IMR-90 (cell line): ENCODE measurements around the gene SCN8A. TPM values are rescaled to one million over a fixed set of nuclear protein-coding genes. Genes with fewer than 3 reads are reported as not detected.
A peak's percentile ranks its signal among the peaks of the same experiment; 100 is the strongest.

Experiments used
- ATAC-seq: fragments of 200-7000 bp; cut with Tn5 transposase; 2 replicates; pipeline ENCODE4 v1.9.1; 2020; ENCODE audit warnings: low read depth, mild to moderate bottlenecking, moderate library complexity
- BruUV-seq: library from RNA; stranded (reverse); fragments of 400-500 nt; replicated peaks from 2 replicates; lab custom pipeline; 2021; lab: Mats Ljungman, UMichigan
- CTCF ChIA-PET: fragments of 300-600 bp; formaldehyde crosslinking; extraction: SDS; loops from one replicate; lab custom pipeline; 2021; ENCODE audit warnings: antibody characterized with exemption; lab: Yijun Ruan, JAX
- POLR2A ChIA-PET: fragments of 300-600 bp; sonication (Branson Sonifier 250); formaldehyde crosslinking; loops from one replicate; lab custom pipeline; 2022; ENCODE audit warnings: antibody characterized with exemption; ENCODE audit not compliant: unreplicated experiment; lab: Charles Lee
- DNase-seq: peaks from one replicate; pipeline ENCODE4 v3.0.0; 2013
- H2AFZ ChIP-seq: replicated peaks from 2 replicates; pipeline ENCODE3; 2013; ENCODE audit warnings: low read length, mild to moderate bottlenecking; ENCODE audit not compliant: poor library complexity
- H2AK5ac ChIP-seq: 2 replicates; pipeline ENCODE4 v1.6.1; 2013; ENCODE audit warnings: low read depth, low read length, inconsistent platforms
- H2AK9ac ChIP-seq: replicated peaks from 2 replicates; pipeline ENCODE3; 2013; ENCODE audit warnings: mild to moderate bottlenecking, low read depth, low read length, moderate library complexity; ENCODE audit not compliant: poor library complexity
- H2BK120ac ChIP-seq: 2 replicates; pipeline ENCODE4 v1.6.1; 2013; ENCODE audit warnings: low read depth, low read length, inconsistent platforms
- H2BK15ac ChIP-seq: 3 replicates; pipeline ENCODE4 v1.6.1; 2013; ENCODE audit warnings: low read depth, low read length, inconsistent platforms
- H2BK20ac ChIP-seq: 2 replicates; pipeline ENCODE4 v1.6.1; 2013; ENCODE audit warnings: low read depth, mild to moderate bottlenecking, inconsistent platforms, low read length, moderate library complexity
- H2BK5ac ChIP-seq: 2 replicates; pipeline ENCODE4 v1.6.1; 2013; ENCODE audit warnings: mild to moderate bottlenecking, low read depth, low read length, inconsistent platforms; ENCODE audit not compliant: poor library complexity, severe bottlenecking
- H3K14ac ChIP-seq: replicated peaks from 2 replicates; pipeline ENCODE4 v1.6.1; 2013; ENCODE audit warnings: low read depth, low read length, inconsistent platforms
- H3K18ac ChIP-seq: 2 replicates; pipeline ENCODE4 v1.6.1; 2013; ENCODE audit warnings: low read depth, low read length, control low read depth
- H3K23ac ChIP-seq: 2 replicates; pipeline ENCODE4 v1.6.1; 2013; ENCODE audit warnings: low read depth, low read length, inconsistent platforms
- H3K27ac ChIP-seq: 2 replicates; pipeline ENCODE4 v1.5.1; 2013; ENCODE audit warnings: mild to moderate bottlenecking, control low read depth, low read length; ENCODE audit not compliant: insufficient read depth
- H3K27me3 ChIP-seq: 2 replicates; pipeline ENCODE4 v1.6.1; 2013; ENCODE audit warnings: low read length; ENCODE audit not compliant: control insufficient read depth, insufficient read depth
- H3K36me3 ChIP-seq: 2 replicates; pipeline ENCODE4 v1.6.1; 2013; ENCODE audit warnings: low read length, mixed read lengths; ENCODE audit not compliant: control insufficient read depth, insufficient read depth
- H3K4ac ChIP-seq: 2 replicates; pipeline ENCODE4 v1.6.1; 2013; ENCODE audit warnings: low read depth, low read length, inconsistent platforms
- H3K4me1 ChIP-seq: 2 replicates; pipeline ENCODE4 v1.6.1; 2013; ENCODE audit warnings: low read length, mixed read lengths; ENCODE audit not compliant: control insufficient read depth, insufficient read depth
- H3K4me2 ChIP-seq: 2 replicates; pipeline ENCODE4 v1.6.1; 2013; ENCODE audit warnings: low read depth, mild to moderate bottlenecking, control low read depth, low read length, moderate library complexity
- H3K4me3 ChIP-seq: 2 replicates; pipeline ENCODE4 v1.5.1; 2013; ENCODE audit warnings: low read depth, mild to moderate bottlenecking, control low read depth, low read length, moderate library complexity; ENCODE audit not compliant: insufficient read depth
- H3K56ac ChIP-seq: 2 replicates; pipeline ENCODE4 v1.6.1; 2013; ENCODE audit warnings: low read length, inconsistent platforms; ENCODE audit not compliant: insufficient read depth; ENCODE audit errors: extremely low read depth
- H3K79me1 ChIP-seq, 2 experiments: 2 replicates each; pipeline ENCODE4 v1.6.1; 2013; ENCODE audit warnings: low read length in 2 of 2, inconsistent platforms in 1 of 2, low read depth in 1 of 2
- H3K9ac ChIP-seq: 2 replicates; pipeline ENCODE4 v1.6.1; 2013; ENCODE audit warnings: low read depth, low read length, control low read depth
- H3K9me1 ChIP-seq: 2 replicates; pipeline ENCODE4 v1.6.1; 2013; ENCODE audit warnings: low read length, inconsistent platforms; ENCODE audit not compliant: insufficient read depth
- H3K9me3 ChIP-seq: 2 replicates; pipeline ENCODE4 v1.6.1; 2013; ENCODE audit warnings: low read length; ENCODE audit not compliant: control insufficient read depth, insufficient read depth
- H4K20me1 ChIP-seq: 2 replicates; pipeline ENCODE4 v1.6.1; 2013; ENCODE audit warnings: low read length, inconsistent platforms; ENCODE audit not compliant: insufficient read depth
- H4K5ac ChIP-seq: 2 replicates; pipeline ENCODE4 v1.6.1; 2013; ENCODE audit warnings: mild to moderate bottlenecking, low read depth, low read length, control low read depth
- H4K8ac ChIP-seq, 2 experiments: 2 replicates each; pipeline ENCODE4 v1.6.1; 2013; ENCODE audit warnings: low read depth in 2 of 2, low read length in 2 of 2, control low read depth in 1 of 2, inconsistent platforms in 1 of 2
- H4K91ac ChIP-seq: 2 replicates; pipeline ENCODE4 v1.6.1; 2013; ENCODE audit warnings: low read depth, low read length, inconsistent platforms; ENCODE audit not compliant: insufficient read depth
- CHD1 ChIP-seq: IDR thresholded peaks from 2 replicates; pipeline ENCODE4 v1.6.1; 2012; ENCODE audit warnings: low read depth, low read length, improper control_type of control experiment
- FOS ChIP-seq: fragments of 150-350 bp; IDR thresholded peaks from 2 replicates; pipeline ENCODE4 v1.6.1; 2016; ENCODE audit warnings: low read depth, low read length
- WGBS, 2 experiments: methylation state at CpG; one replicate each; pipeline versions ENCODE4 v1.1.5 to v1.1.7; 2013; ENCODE audit warnings: missing lambda C conversion rate in 2 of 2; ENCODE audit not compliant: insufficient read length in 1 of 2; ENCODE audit errors: extremely low coverage in 2 of 2; 5-methylcytosine and 5-hydroxymethylcytosine counted together
- dilution Hi-C: fragments of 300-500 bp; cut with HindIII; formaldehyde crosslinking; loops from one replicate; pipeline ENCODE4 v1.14.3; 2018; ENCODE audit warnings: low sequenced_read_pairs; ENCODE audit not compliant: unreplicated experiment
- in situ Hi-C: fragments of 300-500 bp; cut with MboI; formaldehyde crosslinking; loops from 3 replicates; pipeline ENCODE4 v1.14.3; 2019; ENCODE audit warnings: low sequenced_read_pairs, inconsistent platforms, mixed read lengths
- intact Hi-C: fragments of 100-400 bp; cut with micrococcal nuclease; formaldehyde crosslinking; loops from 2 replicates; pipeline ENCODE4 v1.10.0; 2022
- polyA plus RNA-seq, 3 experiments: library from polyadenylated mRNA; depleted of rRNA; stranded (reverse); fragments of >200 nt; gene quantifications; 2 replicates each; pipeline ENCODE4 v1.2.3, GENCODE V29; 2012; ENCODE audit warnings: low replicate concordance in 1 of 3
- total RNA-seq: library from RNA; depleted of rRNA; stranded (reverse); fragments of >200 nt; gene quantifications from 2 replicates; pipeline ENCODE4 v1.2.3, GENCODE V29; 2012

Gene SCN8A
- total and polyA plus RNA-seq, 2 of the 4 experiments (the other 2 are of a cell fraction), result 6.9 to 19.7 TPM

GRCh38 chr12:51714666-51715065 lies 123.6 kb downstream of the SCN8A start:
- Histone ChIP-seq H4K91ac (no peak overlapping the region), H2BK20ac (peak overlapping the region; percentile 71), H3K14ac (peak overlapping the region; percentile 84; the same call in 1 of the 2 replicates), H3K4me3 (no peak overlapping the region), H4K5ac (no peak overlapping the region; the same call in 1 of the 2 replicates), H3K4ac (peak overlapping the region; percentile 64; the same call in 1 of the 2 replicates), H4K8ac (peak overlapping the region in 1 of 2 experiments; percentile 61; a peak in 1 of 4 replicates), H3K23ac (peak overlapping the region; percentile 17; the same call in 1 of the 2 replicates), H2BK5ac (peak overlapping the region; percentile 88), H2AK5ac (no peak overlapping the region), H2BK120ac (peak overlapping the region; percentile 73; the same call in 1 of the 2 replicates), H3K9ac (no peak overlapping the region), H2AK9ac (no peak overlapping the region), H3K79me1 (peaks cover 3 to 11% of the 10 kb centered on the region in 2 experiments; a peak in 3 of 4 replicates), H3K56ac (no peak overlapping the region; the same call in 1 of the 2 replicates), H3K27me3 (no peaks in the 10 kb centered on the region), H2BK15ac (peak overlapping the region; percentile 48; the same call in 1 of the 3 replicates), H3K9me1 (peaks cover 6% of the 10 kb centered on the region), H3K36me3 (peaks cover 1% of the 10 kb centered on the region; the same call in 1 of the 2 replicates), H2AFZ (no peak overlapping the region), H3K4me1 (peaks cover 3% of the 10 kb centered on the region; the same call in 1 of the 2 replicates), H4K20me1 (no peaks in the 10 kb centered on the region), H3K27ac (peak overlapping the region; percentile 60; the same call in 1 of the 2 replicates), H3K4me2 (peak overlapping the region; percentile 11; the same call in 1 of the 2 replicates), H3K9me3 (no peaks in the 10 kb centered on the region), H3K18ac (no peak overlapping the region)
- POLR2A ChIA-PET, result no interaction called here
- no TSS peak for BruUV-seq
- DNase-seq (peak; percentile 67), ATAC-seq (peak; percentile 87)
- intact Hi-C loops (no loop called here), in situ Hi-C loops (no loop called here), dilution Hi-C loops (no loop called here)
- CTCF ChIA-PET, result interaction anchor here (0.6 kb wide), 1 partner anchor 19 kb away, joined by 3 read pairs; no protein-coding TSS in a partner anchor
- WGBS, 2 experiments, result no CpG with 5 or more reads among the region's 2 CpGs
- TF ChIP-seq FOS, result 0 out of 2 replicates have a peak, but pooled peaks have one; percentile 15
- TF ChIP-seq CHD1, result no peak
